ENCODE measurements around the gene MS4A5. TPM values are rescaled to one million over a fixed set of nuclear protein-coding genes. Genes with fewer than 3 reads are reported as not detected.

MS4A5 gene
- total RNA-seq, 1 experiment from 2014 or later = not detected

- Histone ChIP-seq H2AFZ (ENCODE audit: low read length) (no peak overlapping the region), H3K4me1 (ENCODE audit: low read length) (peaks cover 62% of the 10 kb centered on the region), H4K20me1 (ENCODE audit: insufficient read depth, low read depth, low read length) (peaks cover 4% of the 10 kb centered on the region; the same call in 1 of the 2 replicates), H3K4me2 (ENCODE audit: low read depth, low read length, poor library complexity, severe bottlenecking) (peak overlapping the region; percentile 67), H3K36me3 (ENCODE audit: insufficient read depth, low read length) (peaks cover 20% of the 10 kb centered on the region), H3K9me3 (ENCODE audit: low read length) (no peaks in the 10 kb centered on the region), H3K79me2 (ENCODE audit: low read length) (peaks cover 35% of the 10 kb centered on the region), H3K4me3 (ENCODE audit: low read length) (peak overlapping the region; percentile 39; the same call in 1 of the 2 replicates), H3K9ac (ENCODE audit: low read length) (peak overlapping the region; percentile 50), H3K9me2 (replicated peaks; ENCODE audit: insufficient read depth, low read length) (no peaks in the 10 kb centered on the region), H3K27ac (ENCODE audit: low read length) (peak overlapping the region; percentile 98), H3K27me3 (ENCODE audit: low read length) (no peaks in the 10 kb centered on the region)
- DNase-seq = no peak
These were observed 24.8 kb downstream of the MS4A5 start for GRCh38 chr11:60454212-60454611.

- peaks cover 17% of the 10 kb centered on the region; the same call in 1 of the 2 replicates for H4K20me1 ChIP-seq (ENCODE audit: insufficient read depth, low read depth, low read length)
- peak within 1 kb of the TSS; percentile 75 for H3K9ac ChIP-seq (ENCODE audit: low read length)
- H3K79me2 ChIP-seq (ENCODE audit: low read length) = peaks cover 49% of the 10 kb centered on the region
- peaks cover 76% of the 10 kb centered on the region for H3K4me1 ChIP-seq (ENCODE audit: low read length)
- H3K9me3 ChIP-seq (ENCODE audit: low read length) = no peaks in the 10 kb centered on the region
- no peaks in the 10 kb centered on the region for H3K9me2 ChIP-seq (replicated peaks; ENCODE audit: insufficient read depth, low read length)
- peak; percentile 99 for DNase-seq
- H2AFZ ChIP-seq (ENCODE audit: low read length) = no peak within 1 kb of the TSS
- no peaks in the 10 kb centered on the region for H3K27me3 ChIP-seq (ENCODE audit: low read length)
- peak within 1 kb of the TSS; percentile 77 for H3K4me2 ChIP-seq (ENCODE audit: low read depth, low read length, poor library complexity, severe bottlenecking)
- H3K27ac ChIP-seq (ENCODE audit: low read length) = peak within 1 kb of the TSS; percentile 98
- H3K36me3 ChIP-seq (ENCODE audit: insufficient read depth, low read length) = peaks cover 34% of the 10 kb centered on the region
- H3K4me3 ChIP-seq (ENCODE audit: low read length) = peak within 1 kb of the TSS; percentile 71
These were observed 26.2 kb downstream of the MS4A5 start, which contains the start of gene MS4A1 for GRCh38 chr11:60455531-60456042. MS4A1 (plus strand) TSS chr11:60455847; CDS start chr11:60462375, 6,528 bp downstream.

- Histone ChIP-seq H3K27me3 (ENCODE audit: low read length) (no peaks in the 10 kb centered on the region), H3K4me2 (ENCODE audit: low read depth, low read length, poor library complexity, severe bottlenecking) (peak overlapping the region; percentile 77), H3K4me3 (ENCODE audit: low read length) (peak overlapping the region; percentile 71), H3K9ac (ENCODE audit: low read length) (peak overlapping the region; percentile 75), H3K4me1 (ENCODE audit: low read length) (peaks cover 85% of the 10 kb centered on the region), H4K20me1 (ENCODE audit: insufficient read depth, low read depth, low read length) (peaks cover 22% of the 10 kb centered on the region; the same call in 1 of the 2 replicates), H3K27ac (ENCODE audit: low read length) (peak overlapping the region; percentile 98), H3K36me3 (ENCODE audit: insufficient read depth, low read length) (peaks cover 51% of the 10 kb centered on the region), H3K79me2 (ENCODE audit: low read length) (peaks cover 61% of the 10 kb centered on the region), H3K9me2 (replicated peaks; ENCODE audit: insufficient read depth, low read length) (no peaks in the 10 kb centered on the region), H3K9me3 (ENCODE audit: low read length) (no peaks in the 10 kb centered on the region), H2AFZ (ENCODE audit: low read length) (no peak overlapping the region)
- DNase-seq = peak; percentile 80
These were observed 28.2 kb downstream of the MS4A5 start for GRCh38 chr11:60457576-60457975.

GRCh38 chr11:60459345-60459744 lies 30.0 kb downstream of the MS4A5 start:
- Histone ChIP-seq H4K20me1 (ENCODE audit: insufficient read depth, low read depth, low read length) (peaks cover 22% of the 10 kb centered on the region; the same call in 1 of the 2 replicates), H3K36me3 (ENCODE audit: insufficient read depth, low read length) (peaks cover 69% of the 10 kb centered on the region), H3K9ac (ENCODE audit: low read length) (peak overlapping the region; percentile 52), H3K27ac (ENCODE audit: low read length) (peak overlapping the region; percentile 98), H3K27me3 (ENCODE audit: low read length) (no peaks in the 10 kb centered on the region), H2AFZ (ENCODE audit: low read length) (no peak overlapping the region), H3K4me2 (ENCODE audit: low read depth, low read length, poor library complexity, severe bottlenecking) (peak overlapping the region; percentile 77), H3K79me2 (ENCODE audit: low read length) (peaks cover 61% of the 10 kb centered on the region), H3K4me3 (ENCODE audit: low read length) (peak overlapping the region; percentile 71), H3K9me2 (replicated peaks; ENCODE audit: insufficient read depth, low read length) (no peaks in the 10 kb centered on the region), H3K4me1 (ENCODE audit: low read length) (peaks cover 68% of the 10 kb centered on the region), H3K9me3 (ENCODE audit: low read length) (no peaks in the 10 kb centered on the region)
- DNase-seq = peak; percentile 70

GRCh38 chr11:60468829-60469228 lies 39.5 kb downstream of the MS4A5 start:
- no peaks in the 10 kb centered on the region for H3K27me3 ChIP-seq (ENCODE audit: low read length)
- no peaks in the 10 kb centered on the region for H3K9me3 ChIP-seq (ENCODE audit: low read length)
- peaks cover 69% of the 10 kb centered on the region for H3K36me3 ChIP-seq (ENCODE audit: insufficient read depth, low read length)
- no peaks in the 10 kb centered on the region for H4K20me1 ChIP-seq (ENCODE audit: insufficient read depth, low read depth, low read length)
- H3K27ac ChIP-seq (ENCODE audit: low read length) = peak overlapping the region; percentile 46; the same call in 1 of the 2 replicates
- H3K4me1 ChIP-seq (ENCODE audit: low read length) = peaks cover 7% of the 10 kb centered on the region; the same call in 1 of the 2 replicates
- H2AFZ ChIP-seq (ENCODE audit: low read length) = no peak overlapping the region
- no peak overlapping the region for H3K4me3 ChIP-seq (ENCODE audit: low read length)
- no peak overlapping the region for H3K4me2 ChIP-seq (ENCODE audit: low read depth, low read length, poor library complexity, severe bottlenecking)
- H3K9ac ChIP-seq (ENCODE audit: low read length) = no peak overlapping the region
- no peaks in the 10 kb centered on the region for H3K9me2 ChIP-seq (replicated peaks; ENCODE audit: insufficient read depth, low read length)
- DNase-seq = no peak
- H3K79me2 ChIP-seq (ENCODE audit: low read length) = no peaks in the 10 kb centered on the region

- no peak overlapping the region for H3K9ac ChIP-seq (ENCODE audit: low read length)
- H3K9me3 ChIP-seq (ENCODE audit: low read length) = no peaks in the 10 kb centered on the region
- H3K4me2 ChIP-seq (ENCODE audit: low read depth, low read length, poor library complexity, severe bottlenecking) = no peak overlapping the region
- H3K27ac ChIP-seq (ENCODE audit: low read length) = peak overlapping the region; percentile 46
- no peaks in the 10 kb centered on the region for H3K27me3 ChIP-seq (ENCODE audit: low read length)
- H3K36me3 ChIP-seq (ENCODE audit: insufficient read depth, low read length) = peaks cover 60% of the 10 kb centered on the region
- no peak overlapping the region for H2AFZ ChIP-seq (ENCODE audit: low read length)
- H3K79me2 ChIP-seq (ENCODE audit: low read length) = no peaks in the 10 kb centered on the region
- peaks cover 7% of the 10 kb centered on the region; the same call in 1 of the 2 replicates for H3K4me1 ChIP-seq (ENCODE audit: low read length)
- H3K4me3 ChIP-seq (ENCODE audit: low read length) = no peak overlapping the region
- no peak for DNase-seq
- no peaks in the 10 kb centered on the region for H4K20me1 ChIP-seq (ENCODE audit: insufficient read depth, low read depth, low read length)
- H3K9me2 ChIP-seq (replicated peaks; ENCODE audit: insufficient read depth, low read length) = no peaks in the 10 kb centered on the region
These were observed 40.4 kb downstream of the MS4A5 start for GRCh38 chr11:60469723-60470122.

GRCh38 chr11:60477035-60477445 lies 47.7 kb downstream of the MS4A5 start:
- Histone ChIP-seq H2AFZ (ENCODE audit: low read length) (peak overlapping the region; percentile 79), H3K9me3 (ENCODE audit: low read length) (no peaks in the 10 kb centered on the region), H3K27me3 (ENCODE audit: low read length) (no peaks in the 10 kb centered on the region), H4K20me1 (ENCODE audit: insufficient read depth, low read depth, low read length) (no peaks in the 10 kb centered on the region), H3K79me2 (ENCODE audit: low read length) (no peaks in the 10 kb centered on the region), H3K4me1 (ENCODE audit: low read length) (peaks cover 60% of the 10 kb centered on the region), H3K9ac (ENCODE audit: low read length) (peak overlapping the region; percentile 54), H3K4me2 (ENCODE audit: low read depth, low read length, poor library complexity, severe bottlenecking) (peak overlapping the region; percentile 69), H3K4me3 (ENCODE audit: low read length) (peak overlapping the region; percentile 2), H3K9me2 (replicated peaks; ENCODE audit: insufficient read depth, low read length) (no peaks in the 10 kb centered on the region), H3K27ac (ENCODE audit: low read length) (peak overlapping the region; percentile 95), H3K36me3 (ENCODE audit: insufficient read depth, low read length) (no peaks in the 10 kb centered on the region)
- DNase-seq = peak; percentile 89

- no peaks in the 10 kb centered on the region for H3K9me2 ChIP-seq (replicated peaks; ENCODE audit: insufficient read depth, low read length)
- H4K20me1 ChIP-seq (ENCODE audit: insufficient read depth, low read depth, low read length) = no peaks in the 10 kb centered on the region
- no peaks in the 10 kb centered on the region for H3K9me3 ChIP-seq (ENCODE audit: low read length)
- H3K4me1 ChIP-seq (ENCODE audit: low read length) = peaks cover 91% of the 10 kb centered on the region
- peak; percentile 86 for DNase-seq
- peak overlapping the region; percentile 20; the same call in 1 of the 2 replicates for H3K4me3 ChIP-seq (ENCODE audit: low read length)
- no peaks in the 10 kb centered on the region for H3K36me3 ChIP-seq (ENCODE audit: insufficient read depth, low read length)
- H3K9ac ChIP-seq (ENCODE audit: low read length) = peak overlapping the region; percentile 22
- H2AFZ ChIP-seq (ENCODE audit: low read length) = no peak overlapping the region; the same call in 1 of the 2 replicates
- no peaks in the 10 kb centered on the region for H3K27me3 ChIP-seq (ENCODE audit: low read length)
- peak overlapping the region; percentile 95 for H3K27ac ChIP-seq (ENCODE audit: low read length)
- H3K4me2 ChIP-seq (ENCODE audit: low read depth, low read length, poor library complexity, severe bottlenecking) = peak overlapping the region; percentile 69
- H3K79me2 ChIP-seq (ENCODE audit: low read length) = no peaks in the 10 kb centered on the region
These were observed 53.0 kb downstream of the MS4A5 start for GRCh38 chr11:60482361-60482760.

All from Karpas-422 (cell line).